A549 (cell line): ENCODE results near the gene AKAP8. TPM values are rescaled to one million over a fixed set of nuclear protein-coding genes. Genes with fewer than 3 reads are reported as not detected.

Experiments used
- ATAC-seq, 2 experiments: fragments of 200-7000 bp in 1 of 2; fragments of >200 bp in 1 of 2; cut with Nextera tagmentation in 1 of 2; cut with Tn5 transposase in 1 of 2; 3 replicates each; pipeline versions ENCODE4 v1.8.0 to v1.9.1; 2018 to 2020; ENCODE audit warnings: mild to moderate bottlenecking in 1 of 2, moderate library complexity in 1 of 2
- CTCF ChIA-PET: fragments of 300-600 bp; sonication (Branson Sonifier 250); formaldehyde crosslinking; extraction: SDS; loops from one replicate; lab custom pipeline; 2021; ENCODE audit warnings: antibody characterized with exemption, inconsistent platforms; lab: Yijun Ruan, JAX
- POLR2A ChIA-PET: fragments of 350-600 bp; formaldehyde crosslinking; extraction: SDS; loops from one replicate; lab custom pipeline; 2021; ENCODE audit warnings: antibody characterized with exemption, inconsistent platforms; lab: Yijun Ruan, JAX
- DNase-seq, 2 experiments: peaks; one replicate each; pipeline versions ENCODE4 v3.0.0 to v3.0.0-alpha.2; 2011 to 2016; ENCODE audit warnings: low read depth in 1 of 2, low spot score in 1 of 2
- FAIRE-seq: peaks from 2 replicates; lab custom pipeline; 2011; peaks lifted over from hg19 to GRCh38; lab: Jason Lieb, UNC
- H3K27ac ChIP-seq, 2 experiments: fragments of >200 bp; sonication (Bioruptor Twin); formaldehyde crosslinking; 3 replicates each; pipeline ENCODE4 v1.5.1; 2016 to 2017
- H3K4me1 ChIP-seq: fragments of >200 bp; sonication (Bioruptor Twin); formaldehyde crosslinking; 3 replicates; pipeline ENCODE4 v1.6.1; 2016
- H3K4me2 ChIP-seq: fragments of >200 bp; sonication (Bioruptor Twin); formaldehyde crosslinking; 3 replicates; pipeline ENCODE4 v1.6.1; 2016
- H3K4me3 ChIP-seq: fragments of >200 bp; sonication (Bioruptor Twin); formaldehyde crosslinking; 3 replicates; pipeline ENCODE4 v1.5.1; 2016
- H3K9me3 ChIP-seq: fragments of >200 bp; sonication (Bioruptor Twin); formaldehyde crosslinking; 3 replicates; pipeline ENCODE4 v1.6.1; 2016
- BHLHE40 ChIP-seq: IDR thresholded peaks from 2 replicates; pipeline ENCODE4 v1.6.1; 2012; ENCODE audit warnings: low read depth, low read length, inconsistent platforms
- CBX2 ChIP-seq: fragments of 200-600 bp; sonication (generic); IDR thresholded peaks from 2 replicates; pipeline ENCODE4 v1.6.1; 2016; ENCODE audit warnings: low read depth, mild to moderate bottlenecking, borderline replicate concordance
- CHD2 ChIP-seq: fragments of 150-350 bp; IDR thresholded peaks from 2 replicates; pipeline ENCODE4 v1.6.1; 2014; ENCODE audit warnings: low read length; ENCODE audit not compliant: partially characterized antibody
- EHF ChIP-seq: fragments of 250-450 bp; sonication (Bioruptor Pico); IDR thresholded peaks from 2 replicates; pipeline ENCODE4 v1.5.0; 2020; ENCODE audit warnings: mild to moderate bottlenecking
- EP300 ChIP-seq, 2 experiments: fragments of >200 bp; sonication (Bioruptor Twin); formaldehyde crosslinking; IDR thresholded peaks; 2 replicates in 1 of 2; 3 replicates in 1 of 2; pipeline ENCODE4 v1.6.1; 2016 to 2017
- FOSL2 ChIP-seq, 2 experiments: fragments of 450-650 bp in 1 of 2; fragments of >200 bp in 1 of 2; sonication (Bioruptor Twin) in 1 of 2; formaldehyde crosslinking; IDR thresholded peaks; 2 replicates each; pipeline versions ENCODE4 v1.5.0 to v1.6.1; 2016 to 2020; ENCODE audit warnings: mild to moderate bottlenecking in 1 of 2, moderate library complexity in 1 of 2
- HOXA7 ChIP-seq: fragments of 250-450 bp; sonication (Bioruptor Pico); IDR thresholded peaks from 2 replicates; pipeline ENCODE4 v1.5.0; 2020; ENCODE audit warnings: mild to moderate bottlenecking, moderate library complexity
- JUNB ChIP-seq: fragments of >200 bp; sonication (Bioruptor Twin); formaldehyde crosslinking; IDR thresholded peaks from 2 replicates; pipeline ENCODE4 v1.6.1; 2016
- MAFK ChIP-seq: fragments of 450-650 bp; IDR thresholded peaks from 2 replicates; pipeline ENCODE4 v1.6.1; 2014; ENCODE audit not compliant: partially characterized antibody
- MYC ChIP-seq: IDR thresholded peaks from 2 replicates; pipeline ENCODE4 v1.6.1; 2012; ENCODE audit warnings: mild to moderate bottlenecking, inconsistent platforms, low read length, improper control_type of control experiment, borderline replicate concordance
- PHF8 ChIP-seq: fragments of 200-600 bp; sonication (generic); IDR thresholded peaks from 2 replicates; pipeline ENCODE4 v1.6.1; 2016; ENCODE audit warnings: low read depth, mild to moderate bottlenecking, antibody characterized with exemption, moderate library complexity, borderline replicate concordance
- POLR2A ChIP-seq: IDR thresholded peaks from 2 replicates; pipeline ENCODE4 v1.6.1; 2012; ENCODE audit warnings: mild to moderate bottlenecking, low read length
- POLR2AphosphoS2 ChIP-seq: conservative IDR thresholded peaks from 2 replicates; pipeline ENCODE4 v1.6.1; 2012; ENCODE audit warnings: low read length, improper control_type of control experiment, inconsistent platforms
- ZC3H11A ChIP-seq: fragments of 450-650 bp; IDR thresholded peaks from 2 replicates; pipeline ENCODE4 v1.6.1; 2014; ENCODE audit warnings: antibody characterized with exemption, mild to moderate bottlenecking
- ZFP36 ChIP-seq: fragments of 450-650 bp; IDR thresholded peaks from 2 replicates; pipeline ENCODE4 v1.6.1; 2014; ENCODE audit warnings: borderline replicate concordance; ENCODE audit not compliant: partially characterized antibody
- WGBS: methylation state at CpG from one replicate; pipeline ENCODE4 v1.1.6; 2017; ENCODE audit errors: missing lambda C conversion rate; 5-methylcytosine and 5-hydroxymethylcytosine counted together
- polyA plus RNA-seq, 4 experiments: library from polyadenylated mRNA; depleted of rRNA in 3 of 4; stranded (reverse); fragments of >200 nt; fragmentation: RNase III in 1 of 4; extraction: RNeasy Plus Mini Kit Qiagen cat#74134 plus additional on column Dnase treatment in 1 of 4; gene quantifications; 2 replicates in 3 of 4; 3 replicates in 1 of 4; pipeline ENCODE4 v1.2.3, GENCODE V29; 2011 to 2017
- TF ChIP-seq, protein P1 (sequence below): fragments of >200 bp; sonication (Bioruptor Twin); formaldehyde crosslinking; IDR thresholded peaks from 3 replicates; pipeline ENCODE4 v1.5.1; 2016
- TF ChIP-seq, protein P2 (sequence below): fragments of 150-350 bp; IDR thresholded peaks from 2 replicates; pipeline ENCODE4 v1.6.1; 2014; ENCODE audit warnings: low read depth, mild to moderate bottlenecking, low read length
- TF ChIP-seq, protein P3 (sequence below): IDR thresholded peaks from 2 replicates; pipeline ENCODE4 v1.6.1; 2012
- TF ChIP-seq, protein P4 (sequence below): IDR thresholded peaks from 2 replicates; pipeline ENCODE4 v1.6.1; 2012
- TF ChIP-seq, protein P5 (sequence below): fragments of >200 bp; sonication (Bioruptor Twin); formaldehyde crosslinking; IDR thresholded peaks from 2 replicates; pipeline ENCODE4 v1.6.1; 2016

Gene AKAP8
- polyA plus RNA-seq, 2 of the 4 experiments (the other 2 are of a cell fraction) = 16.2 to 17.3 TPM

DNA sequence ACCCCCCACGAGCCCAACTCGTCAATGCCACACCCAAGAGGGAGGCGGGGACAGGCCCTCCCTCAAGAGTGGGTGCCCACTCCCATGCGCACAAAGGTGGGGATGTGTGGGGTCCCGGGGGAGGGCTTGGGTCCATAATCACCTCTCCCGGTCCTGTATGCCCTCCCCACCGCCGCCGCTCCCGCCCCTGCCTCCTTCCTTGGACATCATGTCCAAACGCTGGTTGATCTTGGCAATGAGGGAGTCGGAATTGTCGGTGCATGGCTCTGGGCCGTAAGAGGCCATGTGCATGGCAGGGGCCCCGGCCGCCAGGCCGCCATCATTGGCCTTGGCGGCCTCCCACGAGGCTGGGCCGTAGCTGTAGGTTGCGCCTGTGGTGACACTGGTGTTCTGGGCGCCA lies 5.9 kb downstream of the AKAP8 start:
- Histone ChIP-seq H3K9me3 (no peaks in the 10 kb centered on the region), H3K4me2 (no peak overlapping the region)
- ATAC-seq = no peak
- TF ChIP-seq, protein P1, sequence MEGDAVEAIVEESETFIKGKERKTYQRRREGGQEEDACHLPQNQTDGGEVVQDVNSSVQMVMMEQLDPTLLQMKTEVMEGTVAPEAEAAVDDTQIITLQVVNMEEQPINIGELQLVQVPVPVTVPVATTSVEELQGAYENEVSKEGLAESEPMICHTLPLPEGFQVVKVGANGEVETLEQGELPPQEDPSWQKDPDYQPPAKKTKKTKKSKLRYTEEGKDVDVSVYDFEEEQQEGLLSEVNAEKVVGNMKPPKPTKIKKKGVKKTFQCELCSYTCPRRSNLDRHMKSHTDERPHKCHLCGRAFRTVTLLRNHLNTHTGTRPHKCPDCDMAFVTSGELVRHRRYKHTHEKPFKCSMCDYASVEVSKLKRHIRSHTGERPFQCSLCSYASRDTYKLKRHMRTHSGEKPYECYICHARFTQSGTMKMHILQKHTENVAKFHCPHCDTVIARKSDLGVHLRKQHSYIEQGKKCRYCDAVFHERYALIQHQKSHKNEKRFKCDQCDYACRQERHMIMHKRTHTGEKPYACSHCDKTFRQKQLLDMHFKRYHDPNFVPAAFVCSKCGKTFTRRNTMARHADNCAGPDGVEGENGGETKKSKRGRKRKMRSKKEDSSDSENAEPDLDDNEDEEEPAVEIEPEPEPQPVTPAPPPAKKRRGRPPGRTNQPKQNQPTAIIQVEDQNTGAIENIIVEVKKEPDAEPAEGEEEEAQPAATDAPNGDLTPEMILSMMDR = no peak
- no peak for TF ChIP-seq PHF8
- no peak for TF ChIP-seq ZC3H11A
- TF ChIP-seq, protein P2, sequence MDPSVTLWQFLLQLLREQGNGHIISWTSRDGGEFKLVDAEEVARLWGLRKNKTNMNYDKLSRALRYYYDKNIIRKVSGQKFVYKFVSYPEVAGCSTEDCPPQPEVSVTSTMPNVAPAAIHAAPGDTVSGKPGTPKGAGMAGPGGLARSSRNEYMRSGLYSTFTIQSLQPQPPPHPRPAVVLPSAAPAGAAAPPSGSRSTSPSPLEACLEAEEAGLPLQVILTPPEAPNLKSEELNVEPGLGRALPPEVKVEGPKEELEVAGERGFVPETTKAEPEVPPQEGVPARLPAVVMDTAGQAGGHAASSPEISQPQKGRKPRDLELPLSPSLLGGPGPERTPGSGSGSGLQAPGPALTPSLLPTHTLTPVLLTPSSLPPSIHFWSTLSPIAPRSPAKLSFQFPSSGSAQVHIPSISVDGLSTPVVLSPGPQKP = no peak
- TF ChIP-seq POLR2AphosphoS2 = no peak
- TF ChIP-seq BHLHE40 = no peak
- TF ChIP-seq EHF (CRISPR knock-in tag) = no peak
- TF ChIP-seq, protein P3, sequence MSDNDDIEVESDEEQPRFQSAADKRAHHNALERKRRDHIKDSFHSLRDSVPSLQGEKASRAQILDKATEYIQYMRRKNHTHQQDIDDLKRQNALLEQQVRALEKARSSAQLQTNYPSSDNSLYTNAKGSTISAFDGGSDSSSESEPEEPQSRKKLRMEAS = no peak
- TF ChIP-seq, protein P4, sequence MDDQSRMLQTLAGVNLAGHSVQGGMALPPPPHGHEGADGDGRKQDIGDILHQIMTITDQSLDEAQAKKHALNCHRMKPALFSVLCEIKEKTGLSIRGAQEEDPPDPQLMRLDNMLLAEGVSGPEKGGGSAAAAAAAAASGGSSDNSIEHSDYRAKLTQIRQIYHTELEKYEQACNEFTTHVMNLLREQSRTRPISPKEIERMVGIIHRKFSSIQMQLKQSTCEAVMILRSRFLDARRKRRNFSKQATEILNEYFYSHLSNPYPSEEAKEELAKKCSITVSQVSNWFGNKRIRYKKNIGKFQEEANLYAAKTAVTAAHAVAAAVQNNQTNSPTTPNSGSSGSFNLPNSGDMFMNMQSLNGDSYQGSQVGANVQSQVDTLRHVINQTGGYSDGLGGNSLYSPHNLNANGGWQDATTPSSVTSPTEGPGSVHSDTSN = no peak
- no peak for TF ChIP-seq JUNB
- no peak for TF ChIP-seq CBX2
- TF ChIP-seq CHD2 = no peak
- no peak for TF ChIP-seq MAFK
- no peak for TF ChIP-seq MYC
- no peak for TF ChIP-seq POLR2A
- TF ChIP-seq HOXA7 (CRISPR knock-in tag) = no peak
- TF ChIP-seq EP300 (IDR thresholded peaks at IDR 0.05) = no peak
- no peak for TF ChIP-seq ZFP36
- TF ChIP-seq, protein P5, sequence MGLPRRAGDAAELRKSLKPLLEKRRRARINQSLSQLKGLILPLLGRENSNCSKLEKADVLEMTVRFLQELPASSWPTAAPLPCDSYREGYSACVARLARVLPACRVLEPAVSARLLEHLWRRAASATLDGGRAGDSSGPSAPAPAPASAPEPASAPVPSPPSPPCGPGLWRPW = no peak
- TF ChIP-seq, all 56 proteins: peak for 0
- peaks cover 11% of the 10 kb centered on the region for H3K4me1 ChIP-seq
- no peak overlapping the region for H3K4me3 ChIP-seq
- ChIA-PET CTCF (no interaction called here), POLR2A (no interaction called here)
- 89% methylated on average over 11 of the region's 22 CpGs for WGBS
- DNase-seq = no peak
- FAIRE-seq = no peak
- no peak overlapping the region for H3K27ac ChIP-seq

DNA sequence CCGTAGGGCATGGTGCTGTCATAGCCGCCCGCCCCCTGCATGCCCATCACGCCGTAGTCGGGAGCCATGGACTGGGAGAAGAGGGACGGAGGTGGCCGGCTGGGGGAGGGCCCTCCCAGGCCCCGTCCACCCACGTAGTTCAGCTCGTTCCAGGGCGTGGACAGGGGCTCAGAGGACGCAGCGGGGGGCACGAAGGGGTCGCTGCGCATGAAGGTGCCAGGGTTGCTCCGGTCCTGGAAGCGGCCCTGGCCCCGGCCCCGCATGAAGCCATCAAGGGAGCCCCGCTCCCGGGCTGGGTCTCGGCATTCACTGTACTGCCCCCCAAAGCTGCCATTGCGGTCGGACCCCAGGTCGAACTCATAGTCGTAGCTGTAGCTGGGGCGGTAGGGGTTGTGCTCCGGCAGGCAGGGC lies 6.7 kb downstream of the AKAP8 start:
- ChIA-PET CTCF (no interaction called here), POLR2A (no interaction called here)
- DNase-seq (no peak), ATAC-seq (no peak), FAIRE-seq (no peak)
- no peak overlapping the region for H3K4me2 ChIP-seq
- no peak overlapping the region for H3K27ac ChIP-seq
- no peak for TF ChIP-seq FOSL2 (IDR thresholded peaks at IDR 0.05)
- TF ChIP-seq FOSL2 (CRISPR knock-in tag; IDR thresholded peaks at IDR 0.05) = no peak
- TF ChIP-seq, protein P1 = no peak
- TF ChIP-seq CHD2 = no peak
- H3K9me3 ChIP-seq = no peaks in the 10 kb centered on the region
- peaks cover 11% of the 10 kb centered on the region for H3K4me1 ChIP-seq
- no peak overlapping the region for H3K4me3 ChIP-seq
- 96% methylated on average over 12 of the region's 30 CpGs for WGBS
